ENCODE measurements around the gene CD4.
A peak's percentile ranks its signal among the peaks of the same experiment; 100 is the strongest.

CD4 gene

DNA sequence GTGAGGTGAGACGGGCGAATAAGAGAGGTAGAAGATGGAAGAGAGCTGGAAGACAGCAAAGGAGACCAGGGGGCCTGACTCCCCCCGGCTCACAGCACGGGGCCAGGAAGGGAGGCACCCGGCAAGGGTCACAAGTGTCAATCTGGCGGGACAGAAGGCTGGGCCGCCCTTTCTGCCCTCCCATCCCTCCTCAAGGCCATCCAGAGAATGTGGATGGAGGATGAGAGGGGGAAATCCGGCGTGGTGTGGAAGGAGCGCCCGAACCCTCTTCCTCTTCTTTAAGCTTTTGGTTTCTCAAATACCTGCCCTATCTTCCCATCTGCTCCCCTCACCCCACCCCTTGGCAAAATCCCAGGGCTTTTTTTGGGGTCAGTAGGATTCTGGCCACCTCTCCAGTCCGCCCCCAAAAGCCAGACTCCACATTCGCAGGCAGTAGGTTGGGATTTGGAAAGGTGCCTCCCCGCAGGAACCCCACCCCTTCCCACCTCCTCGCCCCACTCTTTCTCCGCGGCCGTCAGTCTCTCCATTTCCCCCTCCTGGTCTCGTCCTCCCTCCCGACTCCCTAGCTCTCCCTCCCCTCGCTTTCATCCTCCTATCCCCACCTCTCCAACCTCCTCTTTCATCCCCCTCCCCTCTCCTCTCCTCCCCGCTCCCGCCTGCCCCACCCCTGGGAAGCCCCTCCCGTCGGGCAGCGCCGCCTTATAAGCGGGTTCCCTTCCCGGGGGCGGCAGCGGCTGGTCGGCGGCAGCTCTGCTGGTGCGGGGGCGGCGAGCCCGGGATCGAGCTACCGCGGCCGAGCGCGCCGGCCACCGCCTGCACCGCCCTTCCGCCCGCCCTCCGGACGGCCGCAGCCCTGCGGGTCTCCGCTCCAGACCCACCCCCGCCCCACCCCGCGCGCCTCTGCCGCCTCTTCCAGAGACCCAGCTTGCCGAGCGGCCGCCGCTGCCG is 23.4 kb upstream of the CD4 start, which contains the start of gene PTMS:
PTMS (plus strand) TSS at position 730 of the 948 bp plus-strand sequence. CDS start 343 bp downstream, outside the sequence.
- no peak for DNase-seq

DNA sequence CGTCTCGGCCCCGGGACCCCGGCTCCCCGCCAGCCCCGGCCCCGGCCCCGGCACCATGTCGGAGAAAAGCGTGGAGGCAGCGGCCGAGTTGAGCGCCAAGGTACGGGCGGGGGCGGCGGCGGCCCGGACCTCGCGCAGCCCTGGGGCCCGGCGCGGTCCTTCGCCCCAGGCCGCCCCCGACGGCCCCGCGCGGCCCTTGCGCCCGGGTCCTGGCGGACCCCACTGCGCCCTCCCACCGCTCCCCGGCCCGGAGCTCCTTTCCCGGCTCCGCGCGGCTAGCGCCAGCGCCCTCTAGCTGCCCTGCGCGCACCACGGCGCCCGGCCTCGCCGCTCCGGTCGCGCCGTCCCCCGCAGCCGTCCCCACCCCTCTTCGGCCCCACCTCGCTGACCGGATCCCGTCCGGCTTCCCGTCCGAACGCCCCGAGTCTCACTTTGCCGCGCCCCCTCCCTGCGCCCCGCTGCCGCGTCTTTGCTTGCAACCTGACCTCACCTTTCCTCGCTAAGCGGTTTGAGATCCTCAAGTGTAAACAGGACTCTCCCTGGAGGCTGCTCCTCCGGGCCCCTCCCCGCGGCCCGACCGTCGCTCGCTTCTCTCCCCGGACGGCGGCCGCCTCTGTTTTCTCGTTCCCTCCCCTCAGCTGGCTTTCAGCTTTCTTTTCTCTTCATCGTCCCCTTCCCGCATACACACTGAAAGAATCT is 22.5 kb upstream of the CD4 start:
- peak; percentile 79 for DNase-seq

DNA sequence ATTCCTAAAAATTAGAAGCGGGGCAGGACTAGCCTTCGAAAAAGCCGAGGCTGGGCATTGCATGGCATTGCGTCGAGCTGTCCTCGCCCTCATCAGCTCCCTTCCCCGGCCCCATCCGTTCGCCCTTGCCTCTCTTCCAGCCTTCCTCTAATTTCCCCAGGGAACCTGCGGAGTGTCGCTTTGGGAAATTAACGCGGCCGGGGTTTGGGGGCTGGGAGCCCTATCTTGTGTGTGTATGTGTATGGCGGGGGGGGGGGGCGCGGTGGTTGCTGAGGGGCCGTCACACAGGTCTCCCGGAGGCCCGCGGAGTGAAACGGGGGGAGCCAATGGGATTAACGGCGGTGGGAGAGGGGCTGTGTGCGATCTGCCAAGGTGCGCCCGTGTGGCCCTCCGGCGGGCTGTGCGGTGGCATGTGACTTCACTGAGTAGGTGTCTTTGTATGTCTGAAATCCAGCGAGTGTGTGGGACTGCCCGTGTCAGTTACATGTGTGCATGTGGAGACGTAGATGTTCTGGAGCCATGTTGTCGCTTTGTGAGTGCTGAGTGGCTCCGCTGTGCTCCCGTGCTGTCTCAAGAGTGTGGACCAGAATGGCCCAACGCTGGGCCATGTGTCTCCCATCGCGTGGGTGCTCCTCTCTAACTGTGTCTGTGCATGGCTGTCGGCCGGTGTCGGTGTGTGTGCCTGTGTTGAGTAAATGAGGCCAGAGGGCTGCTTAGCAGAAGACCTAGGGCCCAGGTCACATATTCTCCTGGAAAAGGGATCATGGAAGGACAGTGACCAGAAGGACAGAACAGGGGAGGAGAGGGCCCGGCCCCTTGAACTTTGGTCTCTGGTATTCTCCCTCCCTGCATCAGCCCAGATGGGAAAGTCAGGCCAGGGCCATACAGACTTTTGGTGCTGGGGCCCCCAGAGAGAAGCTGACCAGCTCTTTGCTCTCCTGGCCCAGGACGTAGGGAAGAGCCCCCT is 21.7 kb upstream of the CD4 start:
- no peak for DNase-seq

DNA sequence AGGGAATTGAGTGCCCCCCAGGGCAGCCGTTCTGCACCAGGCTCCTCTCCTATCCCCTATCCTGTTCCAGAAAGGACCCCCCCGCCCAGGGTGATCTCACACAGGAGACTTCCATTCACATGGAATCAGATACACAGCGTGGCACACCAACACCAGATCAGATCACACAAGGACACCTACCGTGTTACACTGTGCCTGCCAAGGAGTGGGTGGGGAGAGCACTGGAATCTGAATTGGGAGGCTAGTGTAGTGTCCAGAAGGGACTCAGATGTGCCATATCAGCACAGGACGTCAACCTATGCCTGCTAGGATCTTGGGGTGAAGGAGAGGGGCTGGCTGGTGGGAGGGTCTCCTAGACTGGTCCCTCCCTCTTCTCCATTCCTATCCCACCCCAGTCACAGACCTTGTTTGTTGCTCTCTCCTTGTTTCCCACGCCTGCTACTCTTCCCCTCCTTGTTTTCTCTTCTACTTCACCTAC is 20.9 kb upstream of the CD4 start:
- no peak for DNase-seq

DNA sequence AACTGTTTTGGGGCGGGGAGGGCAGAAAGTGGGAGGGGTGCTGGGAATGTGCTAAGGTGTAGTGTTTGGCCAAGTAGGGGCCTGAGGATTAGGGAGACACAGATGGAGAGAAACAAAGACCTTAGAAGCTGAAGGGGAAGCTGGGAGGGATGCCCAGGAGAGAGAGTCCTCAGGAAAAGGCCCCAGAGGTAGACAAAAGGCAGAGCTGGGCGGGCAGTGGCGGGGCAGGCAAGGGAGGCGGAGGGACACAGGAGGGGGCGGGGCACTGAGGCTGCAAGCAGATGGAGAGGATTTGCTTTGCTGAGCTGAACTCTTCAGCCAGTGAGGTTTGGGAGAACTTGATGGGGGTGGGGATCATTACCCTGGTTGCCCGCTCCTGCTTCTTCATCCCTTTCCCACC is 20.3 kb upstream of the CD4 start:
- peak; percentile 62 for DNase-seq

DNA sequence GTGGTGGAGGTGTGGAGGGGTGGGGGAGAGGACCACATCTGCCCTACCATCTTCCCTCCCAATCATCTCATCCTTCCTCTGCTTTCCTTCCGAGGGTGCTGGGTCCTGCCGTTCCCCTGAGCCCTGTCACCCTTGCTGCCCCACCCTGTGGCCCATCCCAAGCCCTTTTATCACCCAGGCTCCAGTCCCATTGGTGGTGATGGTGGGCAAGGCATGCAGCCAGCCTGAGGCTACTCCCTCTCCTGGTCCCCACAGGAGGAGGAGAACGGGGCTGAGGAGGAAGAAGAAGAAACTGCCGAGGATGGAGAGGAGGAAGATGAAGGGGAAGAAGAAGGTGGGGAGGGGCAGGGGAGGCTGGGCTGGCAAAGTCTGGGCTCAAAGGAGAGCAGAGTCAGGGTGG is 19.7 kb upstream of the CD4 start:
- no peak for DNase-seq

DNA sequence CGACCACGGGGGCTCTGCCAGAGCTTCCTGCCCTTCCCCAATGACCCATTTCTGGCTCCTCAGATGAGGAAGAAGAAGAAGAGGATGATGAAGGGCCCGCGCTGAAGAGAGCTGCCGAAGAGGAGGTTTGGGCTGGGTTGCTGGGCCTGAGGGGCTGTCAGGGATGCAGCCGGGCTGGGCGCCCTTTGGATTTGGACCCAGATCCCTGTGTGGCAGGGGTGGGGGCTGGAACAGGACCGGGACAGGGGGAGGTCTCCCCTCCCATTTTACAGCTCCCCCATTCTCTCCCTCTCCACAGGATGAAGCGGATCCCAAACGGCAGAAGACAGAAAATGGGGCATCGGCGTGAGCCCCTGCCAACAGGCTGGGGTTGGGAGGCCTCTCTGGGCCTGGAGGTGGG is 19.2 kb upstream of the CD4 start:
- DNase-seq: no peak

DNA sequence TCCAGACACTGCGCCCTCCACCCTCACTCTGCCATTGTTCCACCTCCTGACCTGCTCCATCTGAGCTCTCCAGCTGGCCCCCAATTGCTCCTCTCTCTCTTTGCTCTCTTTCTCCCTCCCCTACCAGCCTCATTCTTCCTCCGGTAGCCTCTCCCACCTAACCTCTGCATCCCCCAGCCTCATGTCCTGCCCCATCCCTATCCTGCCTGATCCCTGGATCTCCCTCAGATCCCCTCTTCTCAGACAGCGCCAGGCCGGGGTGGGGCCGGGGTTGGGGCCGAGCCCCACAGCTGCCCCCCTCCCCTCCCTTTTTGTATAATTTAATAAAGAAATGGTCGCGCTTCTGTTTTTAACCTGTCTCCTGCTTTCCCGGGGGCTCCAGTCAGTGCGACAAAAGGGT is 18.7 kb upstream of the CD4 start:
- DNase-seq: no peak

DNA sequence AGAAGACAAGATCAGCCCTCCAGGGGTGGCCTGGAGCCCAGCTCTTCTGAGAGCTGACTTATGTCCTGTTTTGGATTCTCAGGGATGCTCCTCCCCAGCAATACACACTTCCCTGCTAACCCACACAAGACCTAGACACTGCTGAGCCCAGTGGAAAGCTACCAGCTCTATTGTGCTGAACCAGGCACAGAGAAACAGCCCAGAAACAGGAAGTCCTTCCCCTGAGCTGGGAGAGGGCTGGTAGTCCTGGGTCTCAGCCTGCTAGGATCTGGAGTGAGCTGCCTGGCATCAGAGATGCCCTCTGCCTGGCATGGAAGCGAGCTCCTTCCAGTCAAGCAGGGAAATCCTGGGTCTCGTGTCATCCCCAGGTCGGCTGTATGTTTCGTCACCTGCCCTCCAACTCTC is 18.2 kb upstream of the CD4 start:
- no peak for DNase-seq

DNA sequence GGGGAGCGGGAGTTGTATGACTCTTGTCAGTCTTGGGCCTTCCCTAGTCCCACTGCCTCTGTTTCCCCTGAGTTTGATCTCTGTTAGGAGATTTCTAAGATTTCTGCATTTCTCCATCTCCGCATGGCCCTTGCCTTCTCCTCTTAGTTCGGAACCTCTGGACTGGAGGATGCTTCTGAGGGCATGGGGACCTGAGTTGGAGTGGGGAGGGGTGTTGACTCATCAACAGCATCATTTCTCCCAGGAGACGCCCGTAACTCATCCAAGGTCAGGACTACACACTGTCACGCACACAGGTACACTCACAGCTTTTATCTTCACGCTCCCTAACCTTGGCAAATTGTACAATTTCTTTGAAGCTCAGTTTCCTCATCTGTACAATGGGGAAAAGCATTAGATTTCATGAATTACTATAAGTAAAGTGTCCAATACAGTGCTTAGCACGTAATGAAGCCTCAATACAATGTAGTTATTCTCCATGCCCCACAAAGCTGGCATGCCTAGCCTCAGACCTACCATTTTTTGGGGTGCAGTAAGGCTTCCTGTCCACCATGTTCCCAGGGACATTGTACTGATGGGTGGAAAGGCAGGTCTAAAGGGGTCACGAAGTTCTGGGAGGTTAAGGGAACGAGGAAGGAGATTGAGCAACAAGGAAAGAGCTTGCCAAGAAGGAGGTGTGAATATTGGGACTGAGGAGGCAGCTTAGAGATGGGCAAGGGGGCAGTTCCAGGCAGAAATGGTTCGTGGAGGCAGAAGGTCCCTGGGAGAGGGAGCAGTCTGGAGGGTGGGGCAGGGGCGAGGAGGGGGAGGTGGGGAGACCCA is 17.6 kb upstream of the CD4 start:
- DNase-seq: no peak

DNA sequence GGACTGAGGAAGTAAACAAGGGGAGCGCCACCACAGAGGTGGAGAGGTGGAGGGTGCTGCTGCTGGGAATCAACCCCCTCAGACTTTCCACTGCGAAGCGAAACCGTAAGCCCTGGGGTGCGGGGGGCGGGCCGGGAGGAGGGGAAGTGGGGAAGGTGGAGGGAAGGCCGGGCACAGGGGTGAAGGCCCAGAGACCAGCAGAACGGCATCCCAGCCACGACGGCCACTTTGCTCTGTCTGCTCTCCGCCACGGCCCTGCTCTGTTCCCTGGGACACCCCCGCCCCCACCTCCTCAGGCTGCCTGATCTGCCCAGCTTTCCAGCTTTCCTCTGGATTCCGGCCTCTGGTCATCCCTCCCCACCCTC is 17.0 kb upstream of the CD4 start, which contains the start of gene LAG3:
LAG3 (plus strand) TSS at position 190 of the 365 bp plus-strand sequence. CDS start 333 bp downstream, outside the sequence.
- DNase-seq: peak; percentile 84

DNA sequence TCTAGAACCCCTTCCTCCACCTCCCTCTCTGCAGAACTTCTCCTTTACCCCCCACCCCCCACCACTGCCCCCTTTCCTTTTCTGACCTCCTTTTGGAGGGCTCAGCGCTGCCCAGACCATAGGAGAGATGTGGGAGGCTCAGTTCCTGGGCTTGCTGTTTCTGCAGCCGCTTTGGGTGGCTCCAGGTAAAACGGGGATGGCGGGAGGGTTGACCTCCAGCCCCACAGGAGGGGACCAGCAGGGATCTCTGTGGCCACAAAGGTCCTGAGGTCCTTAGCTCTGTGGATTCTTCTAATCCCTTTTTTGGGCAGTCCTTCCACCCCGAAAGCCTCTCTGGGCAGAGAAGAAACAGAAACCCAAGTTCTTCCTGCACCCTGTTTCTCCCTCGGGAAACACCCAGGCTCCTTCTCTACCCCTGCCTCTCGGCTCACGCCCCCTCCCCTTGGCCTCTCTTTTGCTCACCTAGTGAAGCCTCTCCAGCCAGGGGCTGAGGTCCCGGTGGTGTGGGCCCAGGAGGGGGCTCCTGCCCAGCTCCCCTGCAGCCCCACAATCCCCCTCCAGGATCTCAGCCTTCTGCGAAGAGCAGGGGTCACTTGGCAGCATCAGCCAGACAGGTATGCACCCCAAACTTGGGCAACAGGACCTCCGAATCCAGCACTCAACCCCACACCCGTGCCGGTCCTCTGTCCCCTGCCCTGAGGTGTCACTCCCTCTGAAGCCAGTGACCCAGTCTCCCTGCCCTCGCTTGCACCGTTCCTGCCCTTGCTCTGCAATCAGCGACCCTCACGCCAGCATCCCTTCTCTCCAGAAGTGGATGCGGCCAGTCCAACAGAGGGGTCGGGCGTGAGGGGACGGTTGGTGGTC is 16.4 kb upstream of the CD4 start:
- DNase-seq: peak; percentile 53

DNA sequence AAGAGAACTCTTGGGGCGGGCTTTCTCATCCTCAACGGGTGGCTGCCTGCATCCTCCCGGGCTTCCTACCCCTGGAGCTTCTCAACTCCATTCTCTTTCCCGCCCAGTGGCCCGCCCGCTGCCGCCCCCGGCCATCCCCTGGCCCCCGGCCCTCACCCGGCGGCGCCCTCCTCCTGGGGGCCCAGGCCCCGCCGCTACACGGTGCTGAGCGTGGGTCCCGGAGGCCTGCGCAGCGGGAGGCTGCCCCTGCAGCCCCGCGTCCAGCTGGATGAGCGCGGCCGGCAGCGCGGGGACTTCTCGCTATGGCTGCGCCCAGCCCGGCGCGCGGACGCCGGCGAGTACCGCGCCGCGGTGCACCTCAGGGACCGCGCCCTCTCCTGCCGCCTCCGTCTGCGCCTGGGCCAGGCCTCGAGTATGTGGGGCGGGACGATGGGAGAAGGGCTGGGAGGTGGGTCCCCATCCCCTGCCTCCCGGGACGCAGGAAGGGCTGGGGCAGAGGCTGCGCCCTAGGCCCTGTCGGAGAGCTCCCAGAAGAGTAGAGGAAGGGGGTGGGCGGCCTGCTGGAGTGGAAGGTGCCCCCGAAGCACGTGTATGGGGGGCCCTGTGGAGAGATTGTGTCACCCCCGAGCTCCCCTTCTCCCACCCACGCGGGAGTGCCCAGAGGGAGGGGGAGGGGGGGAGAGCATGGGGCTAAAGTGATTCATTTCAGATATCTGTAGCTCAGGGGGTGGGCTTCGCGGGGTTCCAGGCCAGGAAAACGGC is 15.6 kb upstream of the CD4 start:
- DNase-seq: peak; percentile 85

DNA sequence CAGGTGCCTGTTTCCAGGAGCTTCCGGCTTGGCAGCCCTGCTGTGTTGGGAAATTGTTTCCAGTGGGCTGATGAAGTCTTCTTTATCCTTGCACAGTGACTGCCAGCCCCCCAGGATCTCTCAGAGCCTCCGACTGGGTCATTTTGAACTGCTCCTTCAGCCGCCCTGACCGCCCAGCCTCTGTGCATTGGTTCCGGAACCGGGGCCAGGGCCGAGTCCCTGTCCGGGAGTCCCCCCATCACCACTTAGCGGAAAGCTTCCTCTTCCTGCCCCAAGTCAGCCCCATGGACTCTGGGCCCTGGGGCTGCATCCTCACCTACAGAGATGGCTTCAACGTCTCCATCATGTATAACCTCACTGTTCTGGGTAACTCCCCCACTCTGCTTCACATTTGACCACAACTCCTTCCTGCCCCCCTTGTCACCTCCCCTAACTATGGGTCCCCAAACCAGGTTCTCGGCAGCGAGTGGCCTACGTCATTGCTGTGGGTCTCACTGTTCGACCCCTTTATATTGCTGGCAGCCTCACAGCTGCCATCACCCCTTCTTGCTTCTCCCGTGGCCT is 14.7 kb upstream of the CD4 start:
- no peak for DNase-seq

DNA sequence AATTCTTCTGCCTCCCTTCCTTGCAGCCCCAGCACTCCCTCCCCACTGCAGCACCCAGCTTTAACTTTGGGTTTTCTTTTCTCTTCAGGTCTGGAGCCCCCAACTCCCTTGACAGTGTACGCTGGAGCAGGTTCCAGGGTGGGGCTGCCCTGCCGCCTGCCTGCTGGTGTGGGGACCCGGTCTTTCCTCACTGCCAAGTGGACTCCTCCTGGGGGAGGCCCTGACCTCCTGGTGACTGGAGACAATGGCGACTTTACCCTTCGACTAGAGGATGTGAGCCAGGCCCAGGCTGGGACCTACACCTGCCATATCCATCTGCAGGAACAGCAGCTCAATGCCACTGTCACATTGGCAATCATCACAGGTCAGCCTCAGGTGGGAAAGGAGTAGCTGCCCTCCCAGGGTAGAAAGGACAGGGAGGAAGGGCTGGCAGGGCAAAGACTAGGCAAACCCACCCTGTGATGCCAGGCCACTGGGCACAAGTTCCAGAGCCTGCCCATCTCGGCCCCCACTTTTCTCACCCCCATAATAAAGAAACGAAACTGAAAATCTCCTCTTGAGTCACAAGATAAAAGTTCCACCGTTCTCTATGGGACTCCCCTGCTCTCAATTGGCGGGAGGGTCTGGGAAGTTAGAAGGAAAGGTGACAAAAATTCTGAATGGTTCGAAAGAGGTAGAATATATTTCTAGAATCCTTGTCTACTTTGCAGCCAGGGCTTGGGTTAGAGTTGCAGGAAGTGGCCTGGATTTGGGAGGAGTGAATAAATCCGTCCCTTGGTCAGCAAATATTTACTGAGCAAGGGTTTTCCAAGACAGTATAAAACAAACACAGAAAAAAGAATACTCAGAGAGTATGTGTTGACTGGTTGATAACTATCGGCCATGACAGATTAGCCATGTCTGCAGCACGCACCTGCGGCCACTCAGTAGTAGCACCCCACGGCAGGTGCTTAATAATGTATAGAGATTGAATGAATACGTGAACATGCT is 13.8 kb upstream of the CD4 start:
- DNase-seq: no peak

DNA sequence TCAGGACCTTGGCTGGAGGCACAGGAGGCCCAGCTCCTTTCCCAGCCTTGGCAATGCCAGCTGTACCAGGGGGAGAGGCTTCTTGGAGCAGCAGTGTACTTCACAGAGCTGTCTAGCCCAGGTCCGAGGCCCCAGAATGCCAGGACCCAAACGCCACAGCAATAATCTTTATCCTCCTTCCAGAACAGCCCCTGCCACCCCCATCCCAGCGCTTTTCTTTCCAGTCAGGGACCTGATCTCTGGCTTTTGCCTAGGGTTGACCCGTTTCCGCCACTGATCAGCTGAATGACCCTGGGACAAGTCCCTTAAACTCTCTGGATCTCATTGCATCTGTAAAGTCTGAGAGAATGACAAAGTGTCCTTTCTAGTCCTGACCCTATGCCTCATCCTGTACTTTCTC is 11.9 kb upstream of the CD4 start:
- no peak for DNase-seq

DNA sequence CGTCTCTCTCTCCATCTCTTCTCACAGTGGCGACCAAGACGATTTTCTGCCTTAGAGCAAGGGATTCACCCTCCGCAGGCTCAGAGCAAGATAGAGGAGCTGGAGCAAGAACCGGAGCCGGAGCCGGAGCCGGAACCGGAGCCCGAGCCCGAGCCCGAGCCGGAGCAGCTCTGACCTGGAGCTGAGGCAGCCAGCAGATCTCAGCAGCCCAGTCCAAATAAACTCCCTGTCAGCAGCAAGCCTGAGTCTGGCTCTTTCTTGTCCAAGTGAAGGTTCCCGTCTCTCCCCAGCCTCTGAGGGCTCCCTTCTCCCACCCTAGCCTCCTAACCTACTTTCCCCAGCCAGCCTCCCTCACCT is 11.1 kb upstream of the CD4 start:
- no peak for DNase-seq
